PC-9 (cell line): ENCODE measurements around the gene C1orf185.

Experiments used
- EZH2 ChIP-seq: fragments of 200-600 bp; sonication (generic); IDR thresholded peaks from 2 replicates; pipeline ENCODE4 v1.8.0; 2017; ENCODE audit warnings: antibody characterized with exemption, low read depth
- TF ChIP-seq, protein P1 (sequence below): fragments of 200-600 bp; sonication (generic); conservative IDR thresholded peaks from 2 replicates; pipeline ENCODE4 v1.6.1; 2017; ENCODE audit warnings: mixed run types, antibody characterized with exemption, mild to moderate bottlenecking, moderate library complexity

DNA sequence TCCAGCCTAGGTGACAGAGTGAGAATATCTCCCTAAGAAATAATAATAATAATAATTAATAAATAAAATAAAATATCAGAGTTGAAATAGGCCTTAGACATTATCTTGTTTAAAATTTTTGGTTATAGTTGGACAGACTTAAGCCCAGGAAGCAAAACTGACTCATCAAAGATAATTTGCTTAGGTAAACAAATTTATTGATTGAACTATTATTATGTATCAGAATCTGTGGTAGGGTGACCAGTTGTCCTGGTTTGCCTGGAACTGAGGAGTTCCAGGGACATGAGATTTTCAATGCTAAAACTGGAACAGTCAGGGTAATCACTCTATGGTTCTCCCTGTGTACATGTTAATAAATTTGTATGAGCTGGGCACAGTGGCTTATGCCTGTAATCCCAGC, 86.2 kb downstream of the C1orf185 start:
- TF ChIP-seq, protein P1, sequence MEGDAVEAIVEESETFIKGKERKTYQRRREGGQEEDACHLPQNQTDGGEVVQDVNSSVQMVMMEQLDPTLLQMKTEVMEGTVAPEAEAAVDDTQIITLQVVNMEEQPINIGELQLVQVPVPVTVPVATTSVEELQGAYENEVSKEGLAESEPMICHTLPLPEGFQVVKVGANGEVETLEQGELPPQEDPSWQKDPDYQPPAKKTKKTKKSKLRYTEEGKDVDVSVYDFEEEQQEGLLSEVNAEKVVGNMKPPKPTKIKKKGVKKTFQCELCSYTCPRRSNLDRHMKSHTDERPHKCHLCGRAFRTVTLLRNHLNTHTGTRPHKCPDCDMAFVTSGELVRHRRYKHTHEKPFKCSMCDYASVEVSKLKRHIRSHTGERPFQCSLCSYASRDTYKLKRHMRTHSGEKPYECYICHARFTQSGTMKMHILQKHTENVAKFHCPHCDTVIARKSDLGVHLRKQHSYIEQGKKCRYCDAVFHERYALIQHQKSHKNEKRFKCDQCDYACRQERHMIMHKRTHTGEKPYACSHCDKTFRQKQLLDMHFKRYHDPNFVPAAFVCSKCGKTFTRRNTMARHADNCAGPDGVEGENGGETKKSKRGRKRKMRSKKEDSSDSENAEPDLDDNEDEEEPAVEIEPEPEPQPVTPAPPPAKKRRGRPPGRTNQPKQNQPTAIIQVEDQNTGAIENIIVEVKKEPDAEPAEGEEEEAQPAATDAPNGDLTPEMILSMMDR, result no peak
- no peak for TF ChIP-seq EZH2
